ENCODE measurements around the gene ABCA8. TPM values are rescaled to one million over a fixed set of nuclear protein-coding genes. Genes with fewer than 3 reads are reported as not detected.

Gene ABCA8
- 0.15 to 0.31 TPM (median 0.22 TPM) in 5 replicates for total RNA-seq (2022; extraction: Qiagen RNA extraction)

GRCh38 chr17:68955181-68955841 lies at the start of gene ABCA8:
TSS of gene ABCA8 (minus strand) at chr17:68955392. CDS start at chr17:68942034, 13,358 bp downstream.

Other genes with a start within 250 kb of the ABCA8 start
- gene ABCA9, start 105.5 kb upstream of the ABCA8 start, total RNA-seq (2022; extraction: Qiagen RNA extraction), result 0.01 to 0.10 TPM in 2 of 5 replicates, not detected in the others
- 0.05 TPM in 1 of 5 replicates, not detected in the others for gene ABCA6, start 186.5 kb upstream of the ABCA8 start, total RNA-seq (2022; extraction: Qiagen RNA extraction)